Stimulated activated naive CD8-positive, alpha-beta T cell treated with anti-CD3 and anti-CD28 coated beads, Interleukin-15, Interleukin-2, amounts not matched to agents 100 U/mL and 50 U/mL, for 24 hours (primary cell): Measurements from ENCODE around the gene CDKL5.

Source experiments
- ATAC-seq: fragments of 150-1000 bp; cut with Tn5 transposase; one replicate; pipeline ENCODE4 v1.10.0; 2021
- DNase-seq: peaks from one replicate; pipeline ENCODE4 v3.0.0; 2021

The CDKL5 gene

DNA sequence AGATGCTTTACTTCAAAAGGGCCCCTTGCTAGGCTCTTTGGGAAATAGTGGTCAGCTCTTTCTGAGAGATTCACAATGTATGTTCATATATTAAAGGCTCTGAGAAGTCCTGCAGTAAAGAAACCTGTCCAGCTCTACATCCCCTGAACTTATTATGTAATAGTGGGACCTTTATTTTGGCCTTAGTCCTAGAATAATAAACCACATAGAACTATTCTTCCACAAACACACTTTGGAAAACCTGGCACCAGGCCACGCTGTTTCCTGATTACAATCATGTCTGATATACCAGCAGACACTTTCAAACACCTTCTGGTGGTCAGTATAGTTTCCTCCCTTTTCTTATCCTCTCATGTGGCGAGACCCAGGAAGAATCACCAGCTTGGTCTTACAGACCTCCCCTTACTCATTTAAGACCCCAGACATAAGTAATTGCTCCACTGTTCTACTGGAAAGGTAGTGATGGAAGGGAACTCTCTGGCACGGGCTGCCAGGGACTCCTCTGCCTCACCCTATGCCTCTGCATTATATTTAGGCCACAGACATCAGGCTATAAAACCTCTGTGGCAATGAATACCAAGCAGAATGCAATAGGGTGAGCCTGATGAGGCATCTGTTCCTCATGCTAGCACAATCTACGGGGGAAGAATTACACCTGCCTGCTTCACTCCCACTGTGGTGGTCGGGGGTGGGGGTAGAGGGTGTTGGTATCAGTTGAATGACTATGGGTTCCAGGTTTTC is 276.4 kb downstream of the CDKL5 start:
- ATAC-seq (no peak), DNase-seq (no peak)

DNA sequence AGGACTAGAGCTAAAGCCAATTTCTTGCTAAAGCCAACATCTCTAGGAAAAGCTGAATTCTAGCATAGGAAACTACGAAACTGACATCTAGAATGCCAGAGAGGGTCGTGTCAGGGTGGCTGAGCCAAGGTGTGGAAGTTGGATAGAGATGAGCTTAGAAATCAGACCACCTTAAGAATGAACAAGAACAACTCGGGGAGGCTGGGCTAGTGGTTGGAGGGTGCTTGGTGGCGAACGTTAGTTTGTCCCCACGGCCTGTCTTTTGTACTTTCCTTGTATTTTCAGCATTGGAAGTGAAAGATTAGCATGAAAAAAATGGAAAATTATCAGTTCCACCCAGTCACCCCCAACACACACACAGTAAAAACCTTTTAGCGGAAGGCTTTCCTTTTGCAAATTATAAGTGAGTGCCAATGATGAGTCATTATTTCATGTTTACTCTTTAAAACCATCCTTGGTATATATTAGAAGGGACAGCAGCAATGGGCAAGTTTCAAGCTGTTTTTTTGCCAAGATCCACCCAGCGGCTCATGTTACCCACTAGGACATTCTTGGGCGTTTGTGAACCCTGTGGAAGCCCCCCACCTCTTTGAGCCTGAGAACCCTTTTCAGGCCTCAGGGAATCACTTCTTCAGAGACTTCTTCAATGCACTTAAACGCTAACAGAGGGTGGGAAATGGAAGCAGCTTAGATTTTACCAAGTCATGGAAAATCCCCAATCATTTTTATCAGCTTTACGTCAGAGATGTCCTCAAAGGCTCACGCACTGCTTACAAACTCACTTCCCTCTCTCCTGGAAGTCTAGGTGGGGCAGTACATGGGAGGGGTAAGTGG is 277.2 kb downstream of the CDKL5 start:
- ATAC-seq: no peak
- no peak for DNase-seq
